ENCODE data around the gene BACE2.

DNA sequence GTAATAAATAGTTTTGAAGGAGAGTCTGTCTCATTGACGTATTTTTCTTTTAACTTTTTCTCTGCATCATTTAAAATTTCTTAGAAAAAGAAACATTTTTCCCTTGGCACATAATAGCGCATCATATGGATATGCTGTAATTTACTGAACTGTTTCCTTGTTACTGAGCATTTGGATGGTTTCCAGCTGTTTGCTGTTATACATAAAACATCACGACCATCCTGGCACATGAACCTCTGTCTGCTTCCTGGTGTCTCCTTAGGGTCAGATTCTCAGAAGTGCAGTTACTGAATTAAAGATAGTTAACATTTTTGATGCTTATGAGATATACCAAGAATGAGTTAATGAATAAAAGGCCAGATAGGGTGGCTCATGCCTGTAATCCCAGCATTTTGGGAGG lies 67.2 kb downstream of the BACE2 start:
- no peak for TF ChIP-seq SNAI2 (CRISPR knock-in tag; IDR thresholded peaks at IDR 0.05)
- TF ChIP-seq ISL1 (CRISPR knock-in tag; IDR thresholded peaks at IDR 0.05), result no peak
- no peak for TF ChIP-seq GLIS3 (CRISPR knock-in tag; IDR thresholded peaks at IDR 0.05)
- TF ChIP-seq ZFP30 (CRISPR knock-in tag; IDR thresholded peaks at IDR 0.05), result no peak

All from SK-N-SH treated with all-trans-retinoic acid at 6 μM for 48 hours (cell line).